Bronchial epithelial cell (primary cell): ENCODE results near the gene TVP23A. TPM values are rescaled to one million over a fixed set of nuclear protein-coding genes. Genes with fewer than 3 reads are reported as not detected.

ENCODE experiments used
- DNase-seq: peaks from one replicate; pipeline ENCODE4 v3.0.0-alpha.2; 2010; ENCODE audit warnings: low read depth
- FAIRE-seq: peaks from 2 replicates; lab custom pipeline; 2011; peaks lifted over from hg19 to GRCh38; lab: Jason Lieb, UNC
- H3K27me3 ChIP-seq: 2 replicates; pipeline ENCODE4 v1.5.1; 2011; ENCODE audit warnings: low read length; ENCODE audit not compliant: control insufficient read depth, insufficient read depth
- H3K36me3 ChIP-seq: 2 replicates; pipeline ENCODE4 v1.5.1; 2011; ENCODE audit warnings: low read length; ENCODE audit not compliant: control insufficient read depth, insufficient read depth
- H3K4me3 ChIP-seq: 2 replicates; pipeline ENCODE4 v1.5.1; 2011; ENCODE audit warnings: mild to moderate bottlenecking, low read depth, low read length, control low read depth
- total RNA-seq: library from RNA; depleted of rRNA; stranded (reverse); fragments of >200 nt; gene quantifications from 2 replicates; pipeline ENCODE4 v1.2.1, GENCODE V29; 2014
- TF ChIP-seq, protein P1 (sequence below): IDR thresholded peaks from 2 replicates; pipeline ENCODE4 v1.5.1; 2011; ENCODE audit warnings: mild to moderate bottlenecking, moderate library complexity, low read length, control low read depth, inconsistent platforms; ENCODE audit not compliant: insufficient read depth, severe bottlenecking

Gene TVP23A
- total RNA-seq, 1 donor from 2014 or later: not detected

DNA sequence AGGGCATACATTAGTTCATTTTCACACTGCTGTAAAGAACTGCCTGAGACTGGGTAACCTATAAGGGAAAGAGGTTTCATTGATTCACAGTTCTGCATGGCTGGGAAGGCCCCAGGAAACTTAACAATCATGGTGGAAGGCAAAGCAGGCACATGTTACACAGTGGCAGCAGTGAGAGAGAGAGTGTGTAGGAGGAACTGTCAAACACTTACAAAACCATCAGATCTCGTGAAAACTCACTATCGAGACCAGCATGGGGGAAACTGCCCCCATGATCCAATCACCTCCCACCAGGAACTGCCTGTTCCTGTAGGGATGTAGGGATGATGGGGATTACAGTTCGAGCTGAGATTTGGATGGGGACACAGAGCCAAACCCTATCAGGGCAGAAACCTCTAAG lies 57.7 kb downstream of the TVP23A start:
- no peak for FAIRE-seq

DNA sequence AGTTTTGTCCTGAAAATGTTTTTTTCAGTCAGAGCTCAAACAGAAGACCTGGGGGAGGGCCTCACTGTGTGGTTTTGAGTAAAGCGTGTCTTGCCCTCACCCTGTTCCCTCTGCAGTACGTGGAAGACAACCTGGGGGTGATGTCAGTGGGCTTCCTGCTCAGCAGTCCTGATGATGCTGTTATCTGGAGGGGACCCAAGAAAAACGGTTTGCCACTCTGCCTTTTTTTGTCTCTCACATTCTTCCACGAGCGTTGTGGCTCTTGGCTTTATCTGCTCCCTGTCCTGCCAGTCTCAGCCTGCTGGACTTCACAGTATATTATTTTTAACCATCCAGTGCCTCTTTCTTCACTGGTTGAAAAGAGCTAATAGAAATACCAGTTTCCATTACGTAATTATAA lies 62.0 kb downstream of the TVP23A start:
- TF ChIP-seq, protein P1, sequence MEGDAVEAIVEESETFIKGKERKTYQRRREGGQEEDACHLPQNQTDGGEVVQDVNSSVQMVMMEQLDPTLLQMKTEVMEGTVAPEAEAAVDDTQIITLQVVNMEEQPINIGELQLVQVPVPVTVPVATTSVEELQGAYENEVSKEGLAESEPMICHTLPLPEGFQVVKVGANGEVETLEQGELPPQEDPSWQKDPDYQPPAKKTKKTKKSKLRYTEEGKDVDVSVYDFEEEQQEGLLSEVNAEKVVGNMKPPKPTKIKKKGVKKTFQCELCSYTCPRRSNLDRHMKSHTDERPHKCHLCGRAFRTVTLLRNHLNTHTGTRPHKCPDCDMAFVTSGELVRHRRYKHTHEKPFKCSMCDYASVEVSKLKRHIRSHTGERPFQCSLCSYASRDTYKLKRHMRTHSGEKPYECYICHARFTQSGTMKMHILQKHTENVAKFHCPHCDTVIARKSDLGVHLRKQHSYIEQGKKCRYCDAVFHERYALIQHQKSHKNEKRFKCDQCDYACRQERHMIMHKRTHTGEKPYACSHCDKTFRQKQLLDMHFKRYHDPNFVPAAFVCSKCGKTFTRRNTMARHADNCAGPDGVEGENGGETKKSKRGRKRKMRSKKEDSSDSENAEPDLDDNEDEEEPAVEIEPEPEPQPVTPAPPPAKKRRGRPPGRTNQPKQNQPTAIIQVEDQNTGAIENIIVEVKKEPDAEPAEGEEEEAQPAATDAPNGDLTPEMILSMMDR: no peak
- Histone ChIP-seq H3K4me3 (no peak overlapping the region), H3K36me3 (peaks cover 24% of the 10 kb centered on the region), H3K27me3 (no peaks in the 10 kb centered on the region)
- FAIRE-seq (no peak), DNase-seq (no peak)

More for the DNA sequence above, 57.7 kb downstream of the TVP23A start:
- DNase-seq: no peak
- TF ChIP-seq, protein P1: no peak
- H3K27me3 ChIP-seq: no peaks in the 10 kb centered on the region
- peaks cover 32% of the 10 kb centered on the region for H3K36me3 ChIP-seq
- no peak overlapping the region for H3K4me3 ChIP-seq

DNA sequence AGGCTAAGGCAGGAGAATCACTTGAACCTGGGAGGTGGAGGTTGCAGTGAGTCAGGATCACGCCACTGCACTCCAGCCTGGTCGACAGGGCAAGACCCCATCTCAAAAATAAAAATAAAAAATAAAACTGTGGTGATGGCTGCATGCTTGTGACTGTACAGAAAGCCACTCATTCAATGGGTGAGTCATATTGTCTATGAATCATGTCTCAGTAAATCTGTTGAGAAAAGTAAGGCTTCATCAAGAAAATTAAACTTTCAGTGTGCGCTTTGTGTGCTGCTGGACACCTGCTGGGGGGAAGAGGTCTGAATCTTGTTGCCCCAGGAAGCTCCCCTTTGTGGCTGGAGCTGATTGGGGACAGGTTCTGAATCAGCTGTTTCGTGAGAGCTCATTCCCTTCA lies 63.7 kb downstream of the TVP23A start:
- H3K4me3 ChIP-seq: no peak overlapping the region
- TF ChIP-seq, protein P1: no peak
- DNase-seq (peak; percentile 79), FAIRE-seq (no peak)
- no peaks in the 10 kb centered on the region for H3K27me3 ChIP-seq
- H3K36me3 ChIP-seq: peaks cover 19% of the 10 kb centered on the region

DNA sequence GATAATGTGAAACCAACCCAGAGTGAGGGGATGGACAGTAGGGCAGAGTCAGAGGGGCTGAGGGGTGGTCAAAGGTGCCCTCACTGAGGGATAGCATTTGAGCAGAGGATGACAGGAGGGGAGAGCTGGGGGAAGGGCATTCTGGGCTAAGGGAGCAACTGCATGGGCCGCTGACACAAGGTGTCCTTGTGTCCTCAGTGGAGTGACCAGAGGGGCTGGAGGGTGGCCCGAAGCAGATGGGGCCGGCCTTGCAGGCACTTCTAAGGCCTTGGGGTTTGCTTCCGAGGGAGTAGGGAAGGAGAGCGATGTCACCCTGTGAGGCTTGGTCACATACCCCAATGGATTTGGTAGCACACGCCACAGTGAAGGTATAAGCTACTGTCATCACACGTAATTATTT lies 64.9 kb downstream of the TVP23A start:
- H3K36me3 ChIP-seq: peaks cover 15% of the 10 kb centered on the region
- H3K27me3 ChIP-seq: no peaks in the 10 kb centered on the region
- H3K4me3 ChIP-seq: no peak overlapping the region
- TF ChIP-seq, protein P1: no peak
- FAIRE-seq (no peak), DNase-seq (no peak)

DNA sequence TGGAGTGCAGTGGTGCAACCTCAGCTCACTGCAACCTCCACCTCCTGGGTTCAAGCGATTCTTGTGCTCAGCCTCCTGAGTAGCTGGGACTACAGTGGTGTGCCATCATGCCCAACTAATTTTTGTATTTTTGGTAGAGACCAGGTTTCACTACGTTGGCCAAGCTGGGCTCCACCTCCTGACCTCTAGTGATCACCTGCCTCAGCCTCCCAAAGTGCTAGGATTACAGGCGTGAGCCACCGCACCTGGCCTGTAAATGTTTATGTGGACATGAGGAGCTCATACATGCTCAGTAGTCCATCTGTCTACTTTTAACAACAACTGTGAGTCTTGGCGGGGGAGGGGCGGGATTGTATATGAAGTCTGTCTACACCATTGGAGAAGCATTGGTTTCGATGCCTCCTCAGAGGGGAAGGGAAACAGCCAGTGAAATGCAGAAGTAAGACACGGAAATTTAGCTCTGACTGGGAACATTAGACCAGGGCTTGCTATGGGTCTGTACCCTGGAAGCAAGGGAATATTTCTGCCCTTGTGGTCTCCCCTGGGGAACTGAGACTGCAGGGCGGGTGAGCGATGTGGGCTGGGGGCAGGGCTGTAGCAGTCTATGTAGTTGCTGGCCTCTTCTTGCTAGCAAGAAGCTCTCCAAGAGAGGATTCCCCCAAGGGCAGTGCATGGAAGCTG lies 65.6 kb downstream of the TVP23A start:
- Histone ChIP-seq H3K27me3 (no peaks in the 10 kb centered on the region), H3K4me3 (no peak overlapping the region), H3K36me3 (peaks cover 10% of the 10 kb centered on the region)
- FAIRE-seq (no peak), DNase-seq (no peak)
- TF ChIP-seq, protein P1: no peak

DNA sequence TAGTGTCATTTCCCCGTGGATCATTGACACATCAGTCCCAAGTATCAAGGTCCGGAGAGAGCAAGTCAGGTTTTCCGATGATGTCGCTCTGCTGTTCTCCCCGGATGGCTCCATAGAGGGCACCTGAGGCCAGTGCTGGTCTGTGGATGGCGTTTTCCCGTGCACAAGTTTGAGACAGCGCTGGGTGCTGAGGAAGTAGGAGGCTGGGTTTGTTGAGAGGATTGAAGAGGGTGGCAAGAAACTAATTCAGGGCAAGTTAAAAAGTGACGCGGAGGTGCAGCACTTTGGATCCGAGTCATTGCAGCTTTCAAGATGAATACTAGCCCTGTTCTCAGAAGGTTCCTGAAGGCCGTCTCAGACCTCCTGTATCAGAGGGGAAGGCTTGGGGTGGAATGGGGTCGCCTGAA lies 67.3 kb downstream of the TVP23A start:
- peaks cover 4% of the 10 kb centered on the region for H3K36me3 ChIP-seq
- no peaks in the 10 kb centered on the region for H3K27me3 ChIP-seq
- FAIRE-seq (no peak), DNase-seq (no peak)
- TF ChIP-seq, protein P1: no peak
- H3K4me3 ChIP-seq: no peak overlapping the region
